ENCODE results near the gene SYT9. TPM values are rescaled to one million over a fixed set of nuclear protein-coding genes. Genes with fewer than 3 reads are reported as not detected.

SYT9 gene
- polyA plus RNA-seq, 1 of the 3 experiments (the other 2 are of a cell fraction): 0.10 TPM

DNA sequence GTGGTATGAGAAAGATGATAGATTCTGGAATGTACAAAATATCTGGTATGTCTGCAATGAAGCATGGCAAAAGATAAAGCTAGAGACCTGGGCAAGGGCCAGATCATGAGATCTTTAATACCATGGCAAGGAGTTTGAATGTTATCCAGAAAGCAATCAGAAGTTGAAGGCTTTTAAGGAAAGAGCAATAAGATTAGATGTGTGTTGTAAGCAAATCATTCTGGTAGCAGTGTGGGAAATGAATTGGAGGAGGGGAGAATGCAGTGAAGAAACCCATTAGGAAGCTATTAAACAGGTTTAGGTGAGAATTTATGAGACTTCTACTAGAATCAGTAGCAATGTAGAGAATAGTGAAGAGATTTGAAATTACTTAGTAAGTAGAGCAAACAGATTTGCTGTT lies 32.2 kb upstream of the SYT9 start:
- Histone ChIP-seq H3K27me3 (ENCODE audit: insufficient read depth) (no peaks in the 10 kb centered on the region), H3F3A (replicated peaks; ENCODE audit: insufficient read depth) (no peaks in the 10 kb centered on the region), H3K79me2 (ENCODE audit: insufficient read depth) (no peaks in the 10 kb centered on the region), H3K9me2 (no peaks in the 10 kb centered on the region), H3K9ac (no peak overlapping the region), H2AFZ (ENCODE audit: low read depth) (no peak overlapping the region), H3K27ac (ENCODE audit: low read depth in 2 of 2, low read length in 1 of 2) (no peak overlapping the region), H4K20me1 (ENCODE audit: insufficient read depth) (no peaks in the 10 kb centered on the region), H3K4me2 (no peak overlapping the region), H3K4me3 (ENCODE audit: low read depth in 2 of 2, low read length in 1 of 2) (no peak overlapping the region), H3K9me3 (no peaks in the 10 kb centered on the region), H3K36me3 (replicated peaks in 1 of 2; ENCODE audit: control insufficient read depth in 1 of 2, insufficient read depth in 2 of 2, low read length in 1 of 2) (no peaks in the 10 kb centered on the region), H3K4me1 (ENCODE audit: control insufficient read depth in 1 of 2, insufficient read depth in 2 of 2, low read depth in 1 of 2, low read length in 1 of 2) (no peaks in the 10 kb centered on the region; a peak in 1 of 4 replicates)
- ChIA-PET CTCF (interaction anchor here (0.6 to 2.0 kb wide), 3 partner anchors 8 to 13 kb away, joined by 3 to 5 read pairs (median 3); no protein-coding TSS in a partner anchor), POLR2A (no interaction called here)
- no peak for TF ChIP-seq REST (IDR thresholded peaks at IDR 0.05; ENCODE audit: low read depth, low read length)
- no peak for TF ChIP-seq GABPA (IDR thresholded peaks at IDR 0.05; ENCODE audit: low read depth)
- DNase-seq: no peak

- H3K4me2 ChIP-seq: no peak overlapping the region
- H4K20me1 ChIP-seq (ENCODE audit: insufficient read depth): no peaks in the 10 kb centered on the region
- no peaks in the 10 kb centered on the region for H3K9me2 ChIP-seq
- no peaks in the 10 kb centered on the region for H3K9me3 ChIP-seq
- H2AFZ ChIP-seq (ENCODE audit: low read depth): no peak overlapping the region
- ChIA-PET CTCF (interaction anchor here (2.0 kb wide), 1 partner anchor 10 kb away, joined by 5 read pairs; no protein-coding TSS in a partner anchor), POLR2A (no interaction called here)
- no peaks in the 10 kb centered on the region for H3K36me3 ChIP-seq (replicated peaks in 1 of 2; ENCODE audit: control insufficient read depth in 1 of 2, insufficient read depth in 2 of 2, low read length in 1 of 2)
- H3K4me3 ChIP-seq (ENCODE audit: low read depth in 2 of 2, low read length in 1 of 2): no peak overlapping the region
- no peak for TF ChIP-seq GABPA (IDR thresholded peaks at IDR 0.05; ENCODE audit: low read depth)
- no peak for TF ChIP-seq RCOR1 (IDR thresholded peaks at IDR 0.05; ENCODE audit: low read length)
- TF ChIP-seq JUND (IDR thresholded peaks at IDR 0.05): no peak
- TF ChIP-seq EP300 (IDR thresholded peaks at IDR 0.05; ENCODE audit: borderline replicate concordance in 1 of 2, low read depth in 1 of 2, low read length in 1 of 2): no peak
- H3F3A ChIP-seq (replicated peaks; ENCODE audit: insufficient read depth): no peaks in the 10 kb centered on the region
- no peaks in the 10 kb centered on the region for H3K27me3 ChIP-seq (ENCODE audit: insufficient read depth)
- no peak overlapping the region for H3K27ac ChIP-seq (ENCODE audit: low read depth in 2 of 2, low read length in 1 of 2)
- 14% methylated on average over 2 of the region's 3 CpGs for WGBS (ENCODE audit: low lambda C conversion rate)
- no peaks in the 10 kb centered on the region; a peak in 1 of 4 replicates for H3K4me1 ChIP-seq (ENCODE audit: control insufficient read depth in 1 of 2, insufficient read depth in 2 of 2, low read depth in 1 of 2, low read length in 1 of 2)
- no peak overlapping the region for H3K9ac ChIP-seq
- no peaks in the 10 kb centered on the region for H3K79me2 ChIP-seq (ENCODE audit: insufficient read depth)
- no peak for DNase-seq
Observed at GRCh38 chr11:7220636-7221035, 31.1 kb upstream of the SYT9 start.

DNA sequence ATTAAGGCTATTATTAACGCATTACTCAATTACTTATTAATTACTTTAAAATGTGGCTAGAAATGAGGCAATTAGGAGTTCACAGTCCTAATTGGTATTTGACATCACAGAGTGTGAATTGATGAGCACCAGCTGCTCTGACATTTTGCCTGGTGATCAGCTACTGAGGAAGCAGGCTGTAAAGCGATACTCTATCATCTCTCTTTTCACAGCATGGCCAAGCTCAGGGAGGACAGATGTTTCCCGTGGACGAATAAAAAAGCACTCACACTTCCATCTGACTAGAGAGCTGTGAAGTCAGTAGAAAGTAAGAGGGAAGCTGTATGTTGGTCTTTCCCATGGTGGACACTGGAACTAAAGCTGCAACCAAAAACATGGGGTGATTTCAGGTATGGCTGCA lies 29.1 kb upstream of the SYT9 start:
- H3K4me2 ChIP-seq: no peak overlapping the region
- no peaks in the 10 kb centered on the region for H3F3A ChIP-seq (replicated peaks; ENCODE audit: insufficient read depth)
- no peaks in the 10 kb centered on the region for H3K27me3 ChIP-seq (ENCODE audit: insufficient read depth)
- H3K4me1 ChIP-seq (ENCODE audit: control insufficient read depth in 1 of 2, insufficient read depth in 2 of 2, low read depth in 1 of 2, low read length in 1 of 2): no peaks in the 10 kb centered on the region; a peak in 1 of 4 replicates
- ChIA-PET POLR2A (no interaction called here), CTCF (interaction anchor here (0.7 to 0.9 kb wide), 2 partner anchors 13 to 219 kb away, joined by 3 read pairs; no protein-coding TSS in a partner anchor)
- TF ChIP-seq RAD21 (IDR thresholded peaks at IDR 0.05; ENCODE audit: low read length): no peak
- TF ChIP-seq EP300 (IDR thresholded peaks at IDR 0.05; ENCODE audit: borderline replicate concordance in 1 of 2, low read depth in 1 of 2, low read length in 1 of 2): no peak
- TF ChIP-seq GATA2 (CRISPR knock-in tag; IDR thresholded peaks at IDR 0.05): no peak
- TF ChIP-seq, protein P1, sequence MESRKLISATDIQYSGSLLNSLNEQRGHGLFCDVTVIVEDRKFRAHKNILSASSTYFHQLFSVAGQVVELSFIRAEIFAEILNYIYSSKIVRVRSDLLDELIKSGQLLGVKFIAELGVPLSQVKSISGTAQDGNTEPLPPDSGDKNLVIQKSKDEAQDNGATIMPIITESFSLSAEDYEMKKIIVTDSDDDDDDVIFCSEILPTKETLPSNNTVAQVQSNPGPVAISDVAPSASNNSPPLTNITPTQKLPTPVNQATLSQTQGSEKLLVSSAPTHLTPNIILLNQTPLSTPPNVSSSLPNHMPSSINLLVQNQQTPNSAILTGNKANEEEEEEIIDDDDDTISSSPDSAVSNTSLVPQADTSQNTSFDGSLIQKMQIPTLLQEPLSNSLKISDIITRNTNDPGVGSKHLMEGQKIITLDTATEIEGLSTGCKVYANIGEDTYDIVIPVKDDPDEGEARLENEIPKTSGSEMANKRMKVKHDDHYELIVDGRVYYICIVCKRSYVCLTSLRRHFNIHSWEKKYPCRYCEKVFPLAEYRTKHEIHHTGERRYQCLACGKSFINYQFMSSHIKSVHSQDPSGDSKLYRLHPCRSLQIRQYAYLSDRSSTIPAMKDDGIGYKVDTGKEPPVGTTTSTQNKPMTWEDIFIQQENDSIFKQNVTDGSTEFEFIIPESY (IDR thresholded peaks at IDR 0.05; ENCODE audit: borderline replicate concordance, low read depth): no peak
- no peak for TF ChIP-seq FOXM1 (IDR thresholded peaks at IDR 0.05; ENCODE audit: low read depth)
- TF ChIP-seq EZH2phosphoT487 (IDR thresholded peaks at IDR 0.05; ENCODE audit: borderline replicate concordance, low read depth): no peak
- no peak overlapping the region for H3K4me3 ChIP-seq (ENCODE audit: low read depth in 2 of 2, low read length in 1 of 2)
- no peak overlapping the region for H2AFZ ChIP-seq (ENCODE audit: low read depth)
- 49% methylated on average over 4 of the region's 4 CpGs for WGBS (ENCODE audit: low lambda C conversion rate)
- H3K9me3 ChIP-seq: no peaks in the 10 kb centered on the region
- no peak overlapping the region for H3K27ac ChIP-seq (ENCODE audit: low read depth in 2 of 2, low read length in 1 of 2)
- no peak overlapping the region for H3K9ac ChIP-seq
- DNase-seq: no peak
- no peaks in the 10 kb centered on the region for H3K79me2 ChIP-seq (ENCODE audit: insufficient read depth)
- H4K20me1 ChIP-seq (ENCODE audit: insufficient read depth): no peaks in the 10 kb centered on the region
- no peaks in the 10 kb centered on the region for H3K9me2 ChIP-seq
- no peaks in the 10 kb centered on the region for H3K36me3 ChIP-seq (replicated peaks in 1 of 2; ENCODE audit: control insufficient read depth in 1 of 2, insufficient read depth in 2 of 2, low read length in 1 of 2)
